IMR-90 (cell line): Measurements from ENCODE around the gene LINC00237.

Source experiments
- BHLHE40 ChIP-seq: fragments of 150-350 bp; IDR thresholded peaks from 2 replicates; pipeline ENCODE4 v1.6.1; 2016; ENCODE audit warnings: mild to moderate bottlenecking, low read depth, low read length
- CEBPB ChIP-seq: IDR thresholded peaks from 2 replicates; pipeline ENCODE4 v1.6.1; 2012; ENCODE audit warnings: low read depth, low read length, improper control_type of control experiment
- MAFK ChIP-seq: IDR thresholded peaks from 2 replicates; pipeline ENCODE4 v1.6.1; 2012; ENCODE audit warnings: low read depth, low read length, improper control_type of control experiment
- MAZ ChIP-seq: IDR thresholded peaks from 2 replicates; pipeline ENCODE4 v1.6.1; 2012; ENCODE audit warnings: low read depth, mild to moderate bottlenecking, low read length, improper control_type of control experiment, moderate library complexity, borderline replicate concordance
- POLR2A ChIP-seq: IDR thresholded peaks from 2 replicates; pipeline ENCODE4 v1.6.1; 2012; ENCODE audit warnings: mild to moderate bottlenecking, low read depth, low read length
- RAD21 ChIP-seq: IDR thresholded peaks from 2 replicates; pipeline ENCODE4 v1.6.1; 2012; ENCODE audit warnings: low read length, improper control_type of control experiment
- RCOR1 ChIP-seq: IDR thresholded peaks from 2 replicates; pipeline ENCODE4 v1.6.1; 2012; ENCODE audit warnings: mild to moderate bottlenecking, low read length, improper control_type of control experiment; ENCODE audit not compliant: insufficient replicate concordance
- SMC3 ChIP-seq: fragments of 150-350 bp; IDR thresholded peaks from 2 replicates; pipeline ENCODE4 v1.6.1; 2016; ENCODE audit warnings: low read depth, mild to moderate bottlenecking, antibody characterized with exemption, low read length, moderate library complexity
- TF ChIP-seq, protein P1 (sequence below): conservative IDR thresholded peaks from 2 replicates; pipeline ENCODE4 v1.5.1; 2012; ENCODE audit warnings: mild to moderate bottlenecking, low read depth, low read length, improper control_type of control experiment
- TF ChIP-seq, protein P2 (sequence below): fragments of 150-350 bp; IDR thresholded peaks from 2 replicates; pipeline ENCODE4 v1.6.1; 2017; ENCODE audit warnings: mild to moderate bottlenecking, antibody characterized with exemption, low read length, low read depth

DNA sequence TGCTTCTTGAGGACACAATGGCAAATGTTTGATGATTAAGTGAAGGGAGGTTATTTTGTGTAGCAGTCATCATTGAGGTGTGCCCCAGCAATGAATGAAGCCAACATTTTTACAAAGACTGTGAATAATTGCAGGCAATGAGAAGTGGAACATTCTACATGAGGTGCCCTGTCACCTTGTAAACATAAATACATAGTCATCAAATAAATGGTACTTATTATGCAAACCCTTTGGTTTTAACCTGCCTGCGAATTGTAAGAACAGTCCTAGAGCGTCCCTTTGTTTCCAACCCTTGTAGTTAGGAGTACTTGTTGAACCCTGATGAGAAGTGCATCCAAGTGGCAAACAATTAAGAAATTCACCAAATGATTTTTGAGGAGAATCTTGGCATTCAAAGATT lies 12.6 kb upstream of the LINC00237 start:
- TF ChIP-seq, protein P1, sequence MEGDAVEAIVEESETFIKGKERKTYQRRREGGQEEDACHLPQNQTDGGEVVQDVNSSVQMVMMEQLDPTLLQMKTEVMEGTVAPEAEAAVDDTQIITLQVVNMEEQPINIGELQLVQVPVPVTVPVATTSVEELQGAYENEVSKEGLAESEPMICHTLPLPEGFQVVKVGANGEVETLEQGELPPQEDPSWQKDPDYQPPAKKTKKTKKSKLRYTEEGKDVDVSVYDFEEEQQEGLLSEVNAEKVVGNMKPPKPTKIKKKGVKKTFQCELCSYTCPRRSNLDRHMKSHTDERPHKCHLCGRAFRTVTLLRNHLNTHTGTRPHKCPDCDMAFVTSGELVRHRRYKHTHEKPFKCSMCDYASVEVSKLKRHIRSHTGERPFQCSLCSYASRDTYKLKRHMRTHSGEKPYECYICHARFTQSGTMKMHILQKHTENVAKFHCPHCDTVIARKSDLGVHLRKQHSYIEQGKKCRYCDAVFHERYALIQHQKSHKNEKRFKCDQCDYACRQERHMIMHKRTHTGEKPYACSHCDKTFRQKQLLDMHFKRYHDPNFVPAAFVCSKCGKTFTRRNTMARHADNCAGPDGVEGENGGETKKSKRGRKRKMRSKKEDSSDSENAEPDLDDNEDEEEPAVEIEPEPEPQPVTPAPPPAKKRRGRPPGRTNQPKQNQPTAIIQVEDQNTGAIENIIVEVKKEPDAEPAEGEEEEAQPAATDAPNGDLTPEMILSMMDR: no peak
- TF ChIP-seq CEBPB: no peak
- no peak for TF ChIP-seq MAFK
- TF ChIP-seq SMC3: no peak
- no peak for TF ChIP-seq BHLHE40
- no peak for TF ChIP-seq POLR2A
- TF ChIP-seq RCOR1: no peak
- TF ChIP-seq, protein P2, sequence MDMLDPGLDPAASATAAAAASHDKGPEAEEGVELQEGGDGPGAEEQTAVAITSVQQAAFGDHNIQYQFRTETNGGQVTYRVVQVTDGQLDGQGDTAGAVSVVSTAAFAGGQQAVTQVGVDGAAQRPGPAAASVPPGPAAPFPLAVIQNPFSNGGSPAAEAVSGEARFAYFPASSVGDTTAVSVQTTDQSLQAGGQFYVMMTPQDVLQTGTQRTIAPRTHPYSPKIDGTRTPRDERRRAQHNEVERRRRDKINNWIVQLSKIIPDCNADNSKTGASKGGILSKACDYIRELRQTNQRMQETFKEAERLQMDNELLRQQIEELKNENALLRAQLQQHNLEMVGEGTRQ: no peak
- TF ChIP-seq MAZ: no peak
- TF ChIP-seq RAD21: no peak
